ENCODE results near the gene SOX15.
A peak's percentile ranks its signal among the peaks of the same experiment; 100 is the strongest.

Gene SOX15

GRCh38 chr17:7589204-7589868 lies 558 bp downstream of the SOX15 start:
- DNase-seq (ENCODE audit: low read depth): peak; percentile 27
- peak; percentile 80 for TF ChIP-seq CTCF (IDR thresholded peaks at IDR 0.05; ENCODE audit: control insufficient read depth, extremely low read depth, insufficient read depth)
- no peak overlapping the region for H3K4me3 ChIP-seq (ENCODE audit: low read depth, low read length)

- no peak overlapping the region for H3K4me3 ChIP-seq (ENCODE audit: low read depth, low read length)
- no peak for TF ChIP-seq CTCF (IDR thresholded peaks at IDR 0.05; ENCODE audit: control insufficient read depth, extremely low read depth, insufficient read depth)
- no peak for DNase-seq (ENCODE audit: low read depth)
These were observed 1.2 kb downstream of the SOX15 start for GRCh38 chr17:7588553-7589203.

GRCh38 chr17:7587420-7588151 lies 2.3 kb downstream of the SOX15 start:
- no peak overlapping the region for H3K4me3 ChIP-seq (ENCODE audit: low read depth, low read length)
- DNase-seq (ENCODE audit: low read depth): no peak
- TF ChIP-seq CTCF (IDR thresholded peaks at IDR 0.05; ENCODE audit: control insufficient read depth, extremely low read depth, insufficient read depth): no peak

- DNase-seq (ENCODE audit: low read depth): no peak
- peak; percentile 55 for TF ChIP-seq CTCF (IDR thresholded peaks at IDR 0.05; ENCODE audit: control insufficient read depth, extremely low read depth, insufficient read depth)
- H3K4me3 ChIP-seq (ENCODE audit: low read depth, low read length): no peak overlapping the region
These were observed 3.0 kb downstream of the SOX15 start for GRCh38 chr17:7586673-7587419.

GRCh38 chr17:7583253-7584109 lies 6.4 kb downstream of the SOX15 start, which contains the start of gene MPDU1:
TSS of gene MPDU1 (plus strand) at chr17:7583852. CDS start at chr17:7583863, 11 bp downstream.
- peak; percentile 97 for DNase-seq (ENCODE audit: low read depth)
- no peak for TF ChIP-seq CTCF (IDR thresholded peaks at IDR 0.05; ENCODE audit: control insufficient read depth, extremely low read depth, insufficient read depth)
- H3K4me3 ChIP-seq (ENCODE audit: low read depth, low read length): peak within 1 kb of the TSS; percentile 91

Measured in LNCaP clone FGC (cell line).